ENCODE measurements around the gene JAG1.

Gene JAG1

DNA sequence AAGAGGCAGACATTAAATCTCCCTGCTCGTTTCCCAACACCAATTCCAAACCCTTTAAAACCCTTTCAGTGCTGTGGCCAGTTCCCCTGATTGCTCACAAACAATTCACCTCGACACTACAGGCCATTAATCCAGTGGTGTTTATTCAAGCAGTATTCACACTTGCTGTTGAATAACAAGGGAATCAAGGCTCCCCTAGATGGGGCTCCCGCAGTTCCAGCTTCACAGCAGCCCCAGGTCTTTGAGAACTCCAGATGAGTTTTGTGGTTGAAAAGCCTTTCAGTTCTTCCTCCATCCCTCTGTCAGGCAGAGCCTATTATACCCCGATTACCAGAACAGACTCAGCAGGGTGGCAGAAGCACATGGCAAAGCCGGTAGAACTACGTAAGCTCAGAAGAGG is 36.2 kb downstream of the JAG1 start:
- H3K4me1 Mint-ChIP-seq, result peaks cover 11 to 22% of the 10 kb centered on the region in 2 donors
- no peak overlapping the region for H3K27ac Mint-ChIP-seq
- peaks cover 3 to 15% of the 10 kb centered on the region in 2 donors for H3K36me3 Mint-ChIP-seq
- no peaks in the 10 kb centered on the region for H3K27me3 Mint-ChIP-seq
- DNase-seq, result no peak
- ATAC-seq (replicated peaks), result no peak
- no peaks in the 10 kb centered on the region for H3K9me3 Mint-ChIP-seq
- H3K4me3 Mint-ChIP-seq, result no peak overlapping the region

DNA sequence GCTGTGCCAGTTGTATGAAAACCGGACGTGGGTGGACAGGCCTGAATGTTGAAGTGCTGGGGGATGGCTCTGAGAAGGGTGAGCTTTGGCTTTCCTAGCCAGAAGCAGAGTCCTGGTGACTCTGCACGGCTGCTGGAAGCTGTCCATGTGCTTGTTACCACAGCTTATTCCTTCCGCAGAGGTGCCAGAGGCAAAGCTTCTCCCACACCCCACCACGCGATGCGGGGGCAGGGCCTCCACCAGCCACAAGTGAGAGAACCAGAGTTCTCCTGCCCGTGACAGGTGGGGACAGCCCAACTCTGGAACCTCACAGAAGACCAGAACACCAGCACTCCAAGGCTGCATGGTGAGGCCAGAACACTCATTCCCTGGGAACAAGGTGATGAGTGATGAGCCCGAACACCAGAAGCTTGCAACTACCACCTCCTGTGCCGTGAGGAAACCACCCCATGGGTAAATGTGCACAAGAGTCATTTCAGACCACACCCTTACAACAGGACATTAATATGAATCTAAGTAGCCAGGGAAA is 36.7 kb downstream of the JAG1 start:
- Mint-ChIP-seq H3K36me3 (peaks cover 0 to 12% of the 10 kb centered on the region in 2 donors), H3K9me3 (no peaks in the 10 kb centered on the region), H3K4me1 (peaks cover 11 to 27% of the 10 kb centered on the region in 2 donors), H3K27me3 (no peaks in the 10 kb centered on the region), H3K4me3 (no peak overlapping the region), H3K27ac (no peak overlapping the region)
- DNase-seq (no peak), ATAC-seq (replicated peaks) (no peak)

DNA sequence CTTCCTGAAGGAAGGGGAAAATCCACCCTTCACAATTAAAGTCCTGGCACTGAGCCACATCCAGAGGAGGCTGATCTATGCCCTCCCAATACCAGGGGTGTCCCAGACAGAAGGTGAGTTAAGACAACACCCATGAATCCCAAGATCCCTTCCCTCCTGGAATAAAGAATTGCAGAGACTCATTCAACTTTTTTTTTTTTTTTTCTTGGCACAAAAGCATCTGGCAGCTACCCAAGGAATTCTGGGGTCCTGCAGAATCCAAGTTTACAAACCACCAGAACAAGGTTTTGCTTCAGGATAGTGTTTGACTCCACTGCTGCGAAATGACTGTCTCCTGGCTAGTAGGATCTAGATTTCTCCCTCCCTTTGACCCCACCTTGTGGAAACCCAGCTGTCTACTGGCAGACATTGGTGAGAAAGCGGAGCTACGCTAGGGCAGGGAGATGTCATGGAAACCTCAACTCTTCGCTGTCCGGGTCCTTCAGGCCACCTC is 37.4 kb downstream of the JAG1 start:
- DNase-seq, result no peak
- ATAC-seq (replicated peaks), result no peak
- peaks cover 0 to 8% of the 10 kb centered on the region in 2 donors for H3K36me3 Mint-ChIP-seq
- peaks cover 11 to 27% of the 10 kb centered on the region in 2 donors for H3K4me1 Mint-ChIP-seq
- H3K9me3 Mint-ChIP-seq, result no peaks in the 10 kb centered on the region
- no peaks in the 10 kb centered on the region for H3K27me3 Mint-ChIP-seq
- H3K4me3 Mint-ChIP-seq, result no peak overlapping the region
- no peak overlapping the region for H3K27ac Mint-ChIP-seq

DNA sequence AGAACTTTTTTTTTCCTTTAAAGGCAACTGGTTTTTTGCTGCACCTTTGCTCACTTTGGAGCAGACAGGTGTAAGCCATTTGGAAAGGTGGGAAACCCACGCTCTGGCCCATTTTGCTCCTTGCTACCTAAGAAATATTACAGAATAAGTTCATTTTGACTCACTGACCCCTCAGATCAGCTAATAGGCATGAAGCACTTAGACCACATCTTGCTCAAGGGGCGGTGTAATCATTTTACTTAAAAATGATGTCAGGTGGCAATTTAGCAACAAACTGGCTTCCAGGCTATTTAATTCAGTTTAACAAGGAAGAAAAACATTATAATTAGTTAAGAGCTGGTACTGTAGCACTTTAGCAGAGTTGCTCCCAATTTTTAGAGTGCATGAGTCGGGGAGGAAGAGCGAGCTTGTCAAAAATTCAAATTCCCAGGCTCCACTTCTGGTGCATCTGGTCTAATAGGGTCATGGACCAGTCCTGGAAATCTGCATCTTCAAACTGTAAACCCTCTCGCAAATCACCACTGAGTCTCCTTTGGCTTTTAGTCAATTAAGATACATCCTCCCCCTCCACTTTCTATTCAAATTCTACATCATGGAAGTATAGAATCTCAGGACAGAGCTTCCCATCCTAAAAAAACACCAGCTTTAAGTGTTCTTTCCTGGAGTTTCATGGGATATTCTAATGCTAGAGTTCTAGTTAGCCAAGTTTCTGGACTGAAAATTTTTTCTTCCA is 38.2 kb downstream of the JAG1 start:
- ATAC-seq (replicated peaks) (no peak), DNase-seq (no peak)
- peaks cover 11 to 27% of the 10 kb centered on the region in 2 donors for H3K4me1 Mint-ChIP-seq
- H3K36me3 Mint-ChIP-seq, result peaks cover 0 to 8% of the 10 kb centered on the region in 2 donors
- no peak overlapping the region for H3K27ac Mint-ChIP-seq
- H3K9me3 Mint-ChIP-seq, result no peaks in the 10 kb centered on the region
- no peaks in the 10 kb centered on the region for H3K27me3 Mint-ChIP-seq
- no peak overlapping the region for H3K4me3 Mint-ChIP-seq

DNA sequence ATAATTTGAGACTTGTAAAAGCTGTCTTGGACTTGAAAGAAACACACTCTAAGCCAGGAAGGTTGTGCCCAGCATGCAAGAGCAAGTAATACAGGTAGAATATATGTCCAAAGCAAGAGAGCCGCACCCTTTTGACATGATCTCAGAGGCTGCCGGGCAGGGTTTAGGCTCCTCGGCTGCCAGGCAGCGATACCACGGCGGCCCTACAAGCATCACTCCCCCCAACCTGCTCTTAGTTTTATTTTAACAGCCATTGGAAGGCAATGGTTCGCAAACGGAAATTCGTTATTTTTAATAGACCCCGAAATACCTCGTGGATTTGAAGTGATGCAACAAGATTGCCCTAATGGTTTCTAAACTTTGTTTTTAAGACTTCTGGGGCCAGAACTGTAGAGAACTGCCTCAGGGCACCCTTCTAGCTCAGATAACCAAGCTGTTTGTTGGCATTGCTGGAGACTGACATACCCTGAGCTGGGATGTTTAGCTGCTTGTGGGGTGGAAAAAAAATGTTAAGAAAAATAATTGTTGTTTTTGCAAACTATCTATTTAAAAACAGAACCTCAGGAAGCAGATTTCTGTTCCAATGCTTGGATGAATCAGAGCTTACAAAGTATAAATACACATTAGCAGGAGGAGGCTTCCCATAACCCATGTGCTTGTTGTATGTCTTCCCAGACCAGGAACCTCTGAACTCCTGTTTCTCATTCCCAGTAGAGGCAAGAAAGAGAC is 39.0 kb downstream of the JAG1 start:
- Mint-ChIP-seq H3K4me3 (no peak overlapping the region), H3K27me3 (no peaks in the 10 kb centered on the region), H3K9me3 (no peaks in the 10 kb centered on the region), H3K27ac (no peak overlapping the region), H3K4me1 (peaks cover 11 to 27% of the 10 kb centered on the region in 2 donors), H3K36me3 (peaks cover 3 to 12% of the 10 kb centered on the region in 2 donors)
- DNase-seq (no peak), ATAC-seq (replicated peaks) (no peak)

DNA sequence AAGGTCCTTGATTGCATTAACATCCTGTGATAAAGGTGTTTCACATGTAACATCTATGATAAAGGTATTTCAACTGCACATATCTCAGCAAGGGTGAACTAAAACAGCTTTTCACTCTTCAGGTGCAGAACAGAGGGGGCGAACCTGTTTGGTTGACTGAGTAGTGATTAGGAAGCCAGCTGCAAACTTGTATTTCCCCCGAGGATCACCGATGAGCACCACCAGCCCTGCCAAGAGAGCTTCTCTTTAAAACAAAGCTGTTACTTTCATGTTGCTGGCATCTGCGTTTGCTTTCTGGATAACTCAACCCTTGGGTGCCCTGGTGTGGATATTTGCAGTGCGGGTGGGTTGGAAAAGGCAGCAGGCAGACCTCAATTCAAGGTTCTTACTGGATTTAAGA is 39.6 kb downstream of the JAG1 start:
- Mint-ChIP-seq H3K4me1 (peaks cover 11 to 27% of the 10 kb centered on the region in 2 donors), H3K9me3 (no peaks in the 10 kb centered on the region), H3K27me3 (no peaks in the 10 kb centered on the region), H3K36me3 (peaks cover 5 to 14% of the 10 kb centered on the region in 2 donors), H3K27ac (no peak overlapping the region), H3K4me3 (no peak overlapping the region)
- DNase-seq (no peak), ATAC-seq (replicated peaks) (peak; percentile 71 to 82)

DNA sequence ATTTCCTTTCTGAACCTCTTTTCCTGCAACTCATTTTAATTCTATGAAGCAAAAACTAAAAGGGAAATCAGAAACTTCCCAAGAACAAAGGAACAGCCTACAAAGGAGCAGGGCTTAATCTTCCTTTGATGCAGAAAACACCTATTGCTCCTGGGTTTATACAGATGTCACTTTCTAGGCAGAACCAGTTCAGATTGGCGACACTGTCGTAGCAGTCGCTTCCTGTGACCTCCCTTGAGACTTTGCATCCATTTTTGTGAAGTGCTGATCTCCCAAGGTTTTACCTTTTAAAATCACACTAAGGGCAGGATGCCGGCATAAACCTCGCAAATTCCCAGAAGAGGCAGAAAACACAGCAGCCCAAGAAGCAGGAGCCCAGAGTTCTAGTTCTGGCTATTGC is 40.1 kb downstream of the JAG1 start:
- H3K4me3 Mint-ChIP-seq, result no peak overlapping the region
- DNase-seq (no peak), ATAC-seq (replicated peaks) (peak; percentile 38 to 43)
- H3K9me3 Mint-ChIP-seq, result no peaks in the 10 kb centered on the region
- H3K4me1 Mint-ChIP-seq, result peaks cover 11 to 27% of the 10 kb centered on the region in 2 donors
- peaks cover 5 to 14% of the 10 kb centered on the region in 2 donors for H3K36me3 Mint-ChIP-seq
- no peak overlapping the region for H3K27ac Mint-ChIP-seq
- no peaks in the 10 kb centered on the region for H3K27me3 Mint-ChIP-seq

DNA sequence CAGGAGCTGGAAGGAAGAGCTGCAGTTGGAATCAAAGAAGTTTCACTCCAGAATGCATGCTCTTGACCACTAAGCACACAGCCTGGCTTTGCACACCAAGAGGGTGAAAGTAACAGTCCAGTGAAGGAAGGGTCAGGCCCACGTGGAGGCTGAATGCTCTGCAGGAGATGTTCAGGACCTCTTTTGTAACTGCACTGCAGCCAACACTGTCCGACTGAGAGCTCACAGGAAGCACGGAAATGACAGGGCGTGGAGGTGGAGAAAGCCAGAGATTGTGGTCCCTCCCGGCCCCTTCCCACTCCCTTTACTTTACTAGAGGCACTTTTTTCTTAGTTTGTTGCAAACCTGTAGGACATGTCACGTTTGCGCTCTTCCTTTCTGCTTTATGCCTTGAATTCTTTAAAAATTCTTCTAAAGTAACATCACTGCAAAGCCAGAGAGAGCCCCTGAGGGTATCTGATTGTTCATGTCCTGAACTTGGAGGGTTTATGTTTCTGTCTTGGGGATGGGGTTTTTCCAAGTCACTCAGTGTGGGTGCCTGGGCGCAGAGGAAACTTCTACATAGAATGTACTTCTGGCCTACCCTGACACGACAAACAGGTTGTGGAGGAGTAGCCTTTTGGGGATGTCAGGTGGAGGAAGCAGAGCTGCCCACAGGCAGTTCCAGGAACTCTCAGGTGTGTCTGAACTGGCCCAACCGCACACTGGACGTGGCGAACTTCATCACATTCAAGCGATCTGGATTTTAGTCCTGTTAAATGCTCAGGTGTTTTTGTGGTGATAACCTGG is 40.9 kb downstream of the JAG1 start:
- Mint-ChIP-seq H3K36me3 (peaks cover 6 to 14% of the 10 kb centered on the region in 2 donors), H3K4me3 (no peak overlapping the region), H3K9me3 (no peaks in the 10 kb centered on the region), H3K4me1 (peaks cover 11 to 27% of the 10 kb centered on the region in 2 donors), H3K27ac (no peak overlapping the region), H3K27me3 (no peaks in the 10 kb centered on the region)
- no peak for ATAC-seq (replicated peaks)
- DNase-seq, result no peak

DNA sequence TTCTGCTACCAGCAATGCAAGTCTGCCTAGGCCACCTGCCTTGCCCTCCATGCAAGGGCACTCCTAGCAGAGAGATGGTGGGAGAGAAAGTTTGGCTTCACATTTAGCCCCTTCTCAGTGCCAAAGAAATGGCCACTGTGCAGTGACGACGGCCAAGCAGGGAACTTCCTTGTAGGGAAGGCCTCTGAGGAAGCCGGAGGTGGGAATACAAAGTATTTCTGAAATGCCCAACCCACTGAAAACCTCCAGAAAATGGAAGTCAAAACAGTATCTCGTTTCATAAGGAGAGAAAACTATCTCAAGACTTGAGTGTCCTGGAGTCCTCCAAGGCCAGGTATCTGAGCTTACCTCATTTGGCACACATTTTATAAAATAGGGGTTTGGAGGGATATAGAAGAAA is 42.7 kb downstream of the JAG1 start:
- H3K27me3 Mint-ChIP-seq, result no peaks in the 10 kb centered on the region
- peaks cover 6 to 9% of the 10 kb centered on the region in 2 donors for H3K36me3 Mint-ChIP-seq
- ATAC-seq (replicated peaks), result no peak
- H3K4me3 Mint-ChIP-seq, result no peak overlapping the region
- no peak overlapping the region for H3K27ac Mint-ChIP-seq
- no peak for DNase-seq
- H3K4me1 Mint-ChIP-seq, result peaks cover 11 to 27% of the 10 kb centered on the region in 2 donors
- no peaks in the 10 kb centered on the region for H3K9me3 Mint-ChIP-seq

DNA sequence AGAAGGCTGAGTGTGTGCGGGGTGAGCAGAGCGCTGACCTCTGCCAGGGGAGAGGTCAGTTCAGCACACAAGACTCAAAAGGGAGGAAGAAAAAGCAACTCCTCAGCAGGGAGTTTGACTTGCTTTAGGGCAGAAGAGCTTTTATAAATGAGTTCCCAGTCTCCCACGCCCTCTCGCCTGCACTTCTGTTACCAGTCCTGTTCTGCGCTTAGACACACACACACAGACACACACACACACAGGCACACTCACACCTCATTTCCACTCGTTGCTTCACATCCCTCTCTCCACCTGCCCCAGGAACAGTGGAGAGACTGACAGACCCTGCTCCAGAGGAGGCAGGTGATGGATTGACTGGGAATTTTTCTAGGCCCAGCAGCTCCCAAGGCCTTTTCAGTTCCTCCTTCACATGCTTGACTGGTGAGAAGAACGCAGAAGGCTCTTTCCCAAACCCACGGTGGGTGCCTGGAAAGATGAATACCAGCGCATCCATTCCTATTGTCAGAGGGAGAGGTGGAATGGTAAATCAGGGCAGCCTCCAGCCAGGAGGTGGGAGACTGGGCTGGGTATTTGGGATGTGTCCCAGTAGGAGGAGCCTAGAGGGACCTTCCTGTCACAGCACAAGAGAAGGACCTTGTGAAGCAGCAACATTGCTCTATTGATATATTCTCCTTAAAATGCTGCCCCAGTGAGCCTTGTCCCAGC is 43.7 kb downstream of the JAG1 start:
- peaks cover 0 to 2% of the 10 kb centered on the region in 2 donors for H3K9me3 Mint-ChIP-seq
- peaks cover 13 to 27% of the 10 kb centered on the region in 2 donors for H3K4me1 Mint-ChIP-seq
- no peak overlapping the region for H3K4me3 Mint-ChIP-seq
- no peak for ATAC-seq (replicated peaks)
- no peaks in the 10 kb centered on the region for H3K27me3 Mint-ChIP-seq
- DNase-seq, result no peak
- peaks cover 8 to 14% of the 10 kb centered on the region in 2 donors for H3K36me3 Mint-ChIP-seq
- no peak overlapping the region for H3K27ac Mint-ChIP-seq

DNA sequence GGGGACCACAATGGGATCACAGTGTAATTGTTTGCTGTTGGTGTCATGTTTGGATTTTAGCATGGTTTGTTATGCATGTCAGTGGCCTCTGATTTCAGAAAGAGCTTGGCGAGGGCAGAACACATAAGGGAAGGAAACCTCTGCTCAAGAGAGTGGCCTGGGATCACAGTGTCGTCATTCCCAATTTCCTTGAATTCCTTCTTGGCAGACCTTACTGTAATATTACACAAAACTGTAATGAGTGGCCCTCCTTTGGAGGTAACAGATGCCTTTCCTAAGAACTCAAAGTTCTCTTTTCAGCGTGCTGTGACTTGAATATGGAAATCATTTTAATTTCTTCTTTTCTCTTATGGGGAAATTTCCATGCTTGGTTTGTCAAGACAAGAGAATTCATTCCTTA is 46.9 kb downstream of the JAG1 start:
- DNase-seq (no peak), ATAC-seq (replicated peaks) (no peak)
- H3K27me3 Mint-ChIP-seq, result no peaks in the 10 kb centered on the region
- no peak overlapping the region for H3K4me3 Mint-ChIP-seq
- no peak overlapping the region for H3K27ac Mint-ChIP-seq
- H3K36me3 Mint-ChIP-seq, result peaks cover 22 to 41% of the 10 kb centered on the region in 2 donors
- H3K4me1 Mint-ChIP-seq, result peaks cover 0 to 1% of the 10 kb centered on the region in 2 donors
- H3K9me3 Mint-ChIP-seq, result peaks cover 0 to 2% of the 10 kb centered on the region in 2 donors

DNA sequence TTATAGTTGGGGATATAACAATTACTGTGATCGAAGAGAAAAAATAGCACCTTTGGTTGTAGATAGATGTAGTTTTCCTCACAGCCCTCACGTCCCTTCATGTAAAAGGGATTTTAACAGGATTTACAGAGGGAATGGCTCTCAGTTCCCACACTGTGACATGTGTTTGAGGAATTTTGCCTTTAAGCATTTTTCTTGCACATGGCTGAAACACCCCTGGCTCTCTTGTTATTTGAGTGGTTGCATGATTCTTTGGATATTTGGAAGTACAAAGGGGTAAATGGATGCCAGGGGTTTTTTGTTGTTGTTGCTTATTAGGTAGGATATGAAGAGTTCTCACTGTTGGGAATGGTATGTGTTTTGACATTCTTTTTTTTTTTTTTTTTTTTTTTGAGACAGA is 48.2 kb downstream of the JAG1 start:
- no peak overlapping the region for H3K4me3 Mint-ChIP-seq
- H3K9me3 Mint-ChIP-seq, result peaks cover 0 to 2% of the 10 kb centered on the region in 2 donors
- peaks cover 0 to 1% of the 10 kb centered on the region in 2 donors for H3K4me1 Mint-ChIP-seq
- H3K36me3 Mint-ChIP-seq, result peaks cover 26 to 48% of the 10 kb centered on the region in 2 donors
- ATAC-seq (replicated peaks) (no peak), DNase-seq (no peak)
- H3K27me3 Mint-ChIP-seq, result no peaks in the 10 kb centered on the region
- no peak overlapping the region for H3K27ac Mint-ChIP-seq

DNA sequence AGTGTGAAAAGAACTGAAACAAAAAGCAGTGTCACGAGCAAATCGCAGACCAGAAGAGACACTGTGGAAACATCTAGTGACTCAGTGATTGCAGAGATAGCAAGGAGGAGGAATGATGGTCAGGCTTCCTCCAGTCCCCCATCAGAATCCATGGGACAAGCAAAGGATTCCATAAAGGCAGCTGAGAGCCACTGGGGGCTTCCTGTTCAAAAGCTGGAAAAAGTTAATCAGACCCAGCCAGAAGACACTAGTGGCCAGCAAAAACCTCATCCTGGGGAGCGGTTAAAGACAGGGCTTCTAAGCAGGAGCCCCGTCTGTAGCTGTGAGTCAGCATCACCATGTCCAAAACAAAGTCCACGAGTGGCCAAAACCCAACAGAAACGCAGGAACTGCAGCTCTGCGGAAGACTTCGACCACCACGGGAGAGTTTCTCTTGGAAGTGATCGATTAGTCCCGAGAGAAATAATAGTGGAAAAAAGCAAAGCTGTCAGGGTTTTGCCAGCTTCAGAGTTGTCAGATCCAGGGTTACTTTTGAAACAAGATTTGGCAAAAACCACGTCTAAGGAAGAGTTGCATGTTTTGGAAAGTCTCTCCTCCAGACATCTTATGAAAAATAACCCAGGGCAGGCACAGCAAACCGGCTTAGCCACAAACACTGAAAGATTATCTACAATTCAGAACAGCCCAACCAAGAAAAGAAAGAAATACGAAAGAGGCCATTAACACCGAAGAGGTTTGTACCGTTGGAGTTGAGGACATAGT is 51.0 kb downstream of the JAG1 start:
- no peak for ATAC-seq (replicated peaks)
- H3K4me3 Mint-ChIP-seq, result no peak overlapping the region
- peaks cover 0 to 2% of the 10 kb centered on the region in 2 donors for H3K9me3 Mint-ChIP-seq
- no peak for DNase-seq
- peaks cover 20 to 45% of the 10 kb centered on the region in 2 donors for H3K36me3 Mint-ChIP-seq
- no peaks in the 10 kb centered on the region for H3K27me3 Mint-ChIP-seq
- peaks cover 0 to 1% of the 10 kb centered on the region in 2 donors for H3K4me1 Mint-ChIP-seq
- no peak overlapping the region for H3K27ac Mint-ChIP-seq
